Measurements from ENCODE around the gene KCNAB3. TPM values are rescaled to one million over a fixed set of nuclear protein-coding genes. Genes with fewer than 3 reads are reported as not detected.

KCNAB3 gene
- total and polyA plus RNA-seq, 9 of the 15 experiments (the other 6 are each of a cell fraction or from before 2014, with no cell fraction given), result 0.03 to 2.5 (median 1.1) TPM

- no peaks in the 10 kb centered on the region for H3K27me3 ChIP-seq (ENCODE audit: control insufficient read depth in 2 of 2, insufficient read depth in 2 of 2, low read length in 2 of 2)
- H3K4me2 ChIP-seq (ENCODE audit: insufficient read depth, low read length), result no peak overlapping the region
- DNase-seq (ENCODE audit: extremely low read depth in 1 of 4, low spot score in 3 of 4), result no peak
- H3K27ac ChIP-seq (ENCODE audit: extremely low read depth, low read depth, low read length), result no peak overlapping the region
- ATAC-seq, result no peak
- BruUV-seq (replicated peaks), result no TSS peak
- H3K4me1 ChIP-seq (replicated peaks in 1 of 2; ENCODE audit: control insufficient read depth in 2 of 2, insufficient read depth in 2 of 2, low read length in 2 of 2), result no peaks in the 10 kb centered on the region
- H2AFZ ChIP-seq (ENCODE audit: low read depth, low read length), result no peak overlapping the region
- H3K9me1 ChIP-seq (ENCODE audit: control insufficient read depth, insufficient read depth, low read length), result no peaks in the 10 kb centered on the region
- no peak overlapping the region; a peak in 1 of 4 replicates for H3K9ac ChIP-seq (ENCODE audit: insufficient read depth in 1 of 2, low read depth in 2 of 2, low read length in 2 of 2)
- peaks cover 65% of the 10 kb centered on the region for H3K36me3 ChIP-seq (ENCODE audit: control insufficient read depth, insufficient read depth, low read length)
- FAIRE-seq, result no peak
- WGBS (ENCODE audit: insufficient coverage, low coverage, missing lambda C conversion rate), result 100% methylated on average over 9 of the region's 9 CpGs
- no peaks in the 10 kb centered on the region for H4K20me1 ChIP-seq (replicated peaks; ENCODE audit: control insufficient read depth, insufficient read depth, low read length)
- intact Hi-C loops (cut with micrococcal nuclease) (no loop called here), in situ Hi-C loops (cut with MboI) (no loop called here)
- TF ChIP-seq ZKSCAN8 (CRISPR knock-in tag; IDR thresholded peaks at IDR 0.05) (no peak), ZNF12 (CRISPR knock-in tag; IDR thresholded peaks at IDR 0.05) (no peak), XRCC4 (IDR thresholded peaks at IDR 0.05; ENCODE audit: extremely low read depth, insufficient read depth, insufficient read length) (no peak), TGIF2 (CRISPR knock-in tag; IDR thresholded peaks at IDR 0.05) (no peak), ZNF707 (CRISPR knock-in tag; conservative IDR thresholded peaks at IDR 0.05) (no peak), KAT2B (IDR thresholded peaks at IDR 0.05; ENCODE audit: low read depth, low read length) (no peak), ZSCAN29 (IDR thresholded peaks at IDR 0.05) (no peak), ZC3H4 (CRISPR knock-in tag; IDR thresholded peaks at IDR 0.05; ENCODE audit: borderline replicate concordance) (no peak), ARID3A (IDR thresholded peaks at IDR 0.05; ENCODE audit: borderline replicate concordance, low read depth, low read length) (no peak), ADNP (tag; IDR thresholded peaks at IDR 0.05) (no peak), COPS2 (conservative IDR thresholded peaks at IDR 0.05) (no peak), MLLT1 (IDR thresholded peaks at IDR 0.05) (no peak), EHMT2 (IDR thresholded peaks at IDR 0.05) (no peak), E2F3 (CRISPR knock-in tag; IDR thresholded peaks at IDR 0.05) (no peak), RNF2 (IDR thresholded peaks at IDR 0.05) (no peak), NCOA1 (IDR thresholded peaks at IDR 0.05; ENCODE audit: low read depth) (no peak), MED1 (CRISPR knock-in tag; IDR thresholded peaks at IDR 0.05; ENCODE audit: borderline replicate concordance) (no peak), CHD2 (IDR thresholded peaks at IDR 0.05; ENCODE audit: low read depth, low read length) (no peak)
- no peaks in the 10 kb centered on the region for H3K9me3 ChIP-seq (replicated peaks; ENCODE audit: control insufficient read depth, insufficient read depth, low read depth, low read length)
- ChIA-PET POLR2A (interaction anchor here (0.5 to 1.6 kb wide), 7 partner anchors 9 to 869 kb away, joined by 3 to 7 read pairs (median 3); partner anchors contain the start of genes CNTROB and TRAPPC1), CTCF (ENCODE audit: low intra/inter-chr PET ratio) (no interaction called here)
- no peaks in the 10 kb centered on the region for H3K79me2 ChIP-seq (ENCODE audit: control insufficient read depth, insufficient read depth, low read length)
- H3K4me3 ChIP-seq, result no peak overlapping the region
These were observed 14.7 kb upstream of the KCNAB3 start for GRCh38 chr17:7944326-7944725.

Data from K562 (cell line).